GM18868 (cell line): ENCODE data around the gene VMAC.
"Not testable (repeated sequence)": the region's sequence is repeated elsewhere in the genome, so short reads cannot be mapped to it uniquely, and the experiment has no call there.

ENCODE experiments used
- ATAC-seq: cut with Tn5 transposase; IDR thresholded peaks from one replicate; pipeline ENCODE4 v1.9.1; 2021; ENCODE audit warnings: mild to moderate bottlenecking, moderate library complexity; ENCODE audit not compliant: unreplicated experiment

VMAC gene

GRCh38 chr19:5904352-5905113, at the start of gene VMAC:
Gene VMAC, plus strand, starts transcription at chr19:5904872. Its CDS starts 19 bp downstream, at chr19:5904891.
- ATAC-seq = peak; percentile 78

- ATAC-seq = not testable (repeated sequence)
These were observed 49.5 kb upstream of the VMAC start for GRCh38 chr19:5855151-5855550.

GRCh38 chr19:5857203-5858081, 47.2 kb upstream of the VMAC start:
- ATAC-seq = no peak

GRCh38 chr19:5863030-5863665, 41.5 kb upstream of the VMAC start:
- ATAC-seq = no peak

GRCh38 chr19:5864013-5864720, 40.5 kb upstream of the VMAC start:
- ATAC-seq = no peak

- no peak for ATAC-seq
These were observed 39.8 kb upstream of the VMAC start for GRCh38 chr19:5864725-5865486.

GRCh38 chr19:5865772-5866171, 38.9 kb upstream of the VMAC start:
- ATAC-seq = no peak

- ATAC-seq = no peak
These were observed 37.2 kb upstream of the VMAC start for GRCh38 chr19:5867201-5868136.

- ATAC-seq = no peak
These were observed 33.7 kb upstream of the VMAC start for GRCh38 chr19:5870986-5871394.

GRCh38 chr19:5873617-5874199, 31.0 kb upstream of the VMAC start:
- ATAC-seq = no peak

- ATAC-seq = not testable (repeated sequence)
These were observed 30.2 kb upstream of the VMAC start for GRCh38 chr19:5874496-5874895.

- ATAC-seq = no peak
These were observed 27.2 kb upstream of the VMAC start for GRCh38 chr19:5877427-5877826.

- ATAC-seq = no peak
These were observed 26.8 kb upstream of the VMAC start for GRCh38 chr19:5877882-5878281.

- ATAC-seq = no peak
These were observed 24.5 kb upstream of the VMAC start for GRCh38 chr19:5880196-5880595.

GRCh38 chr19:5880604-5881078, 24.0 kb upstream of the VMAC start:
- ATAC-seq = no peak

GRCh38 chr19:5881543-5882299, 23.0 kb upstream of the VMAC start:
- ATAC-seq = no peak

GRCh38 chr19:5882421-5882968, 22.2 kb upstream of the VMAC start:
- no peak for ATAC-seq
